GM21619 (cell line): Measurements from ENCODE around the gene MYBL2.
"Not testable (repeated sequence)": the region's sequence is repeated elsewhere in the genome, so short reads cannot be mapped to it uniquely, and the experiment has no call there.

Source experiments
- ATAC-seq: cut with Tn5 transposase; IDR thresholded peaks from one replicate; pipeline ENCODE4 v1.9.1; 2021; ENCODE audit not compliant: unreplicated experiment

The MYBL2 gene

GRCh38 chr20:43749734-43750294 lies 82.9 kb downstream of the MYBL2 start:
- no peak for ATAC-seq

GRCh38 chr20:43750774-43751166 lies 83.9 kb downstream of the MYBL2 start:
- ATAC-seq, result no peak

- ATAC-seq, result peak; percentile 77
Measured at GRCh38 chr20:43751167-43752050, 84.5 kb downstream of the MYBL2 start.

GRCh38 chr20:43752051-43752360 lies 85.1 kb downstream of the MYBL2 start:
- ATAC-seq, result no peak

GRCh38 chr20:43752561-43753301 lies 85.8 kb downstream of the MYBL2 start:
- ATAC-seq, result peak; percentile 55

GRCh38 chr20:43755390-43755789 lies 88.5 kb downstream of the MYBL2 start:
- no peak for ATAC-seq

GRCh38 chr20:43755851-43756250 lies 88.9 kb downstream of the MYBL2 start:
- no peak for ATAC-seq

GRCh38 chr20:43757888-43758287 lies 91.0 kb downstream of the MYBL2 start:
- ATAC-seq, result not testable (repeated sequence)

GRCh38 chr20:43761386-43762340 lies 94.7 kb downstream of the MYBL2 start:
- ATAC-seq, result no peak

- ATAC-seq, result no peak
Measured at GRCh38 chr20:43762911-43763310, 96.0 kb downstream of the MYBL2 start.

GRCh38 chr20:43765916-43766315 lies 99.0 kb downstream of the MYBL2 start:
- ATAC-seq, result no peak
